H1 (cell line): Measurements from ENCODE around the gene ING4. TPM values are rescaled to one million over a fixed set of nuclear protein-coding genes. Genes with fewer than 3 reads are reported as not detected.

Experiments
- ATF2 ChIP-seq: IDR thresholded peaks from 2 replicates; pipeline ENCODE4 v1.6.1; 2012; ENCODE audit warnings: low read length, inconsistent platforms
- BACH1 ChIP-seq: IDR thresholded peaks from 2 replicates; pipeline ENCODE4 v1.6.1; 2012; ENCODE audit warnings: low read length, improper control_type of control experiment
- CEBPB ChIP-seq: IDR thresholded peaks from 2 replicates; pipeline ENCODE4 v1.6.1; 2012; ENCODE audit warnings: low read depth, low read length
- CTCF ChIP-seq, 3 experiments: IDR thresholded peaks; 1 replicate in 2 of 3; 2 replicates in 1 of 3; pipeline versions ENCODE4 v1.5.1 to v1.6.1; 2011; ENCODE audit warnings: low read length in 3 of 3, mild to moderate bottlenecking in 3 of 3, inconsistent platforms in 2 of 3, low read depth in 1 of 3, moderate library complexity in 1 of 3; ENCODE audit not compliant: insufficient read depth in 1 of 3; ENCODE audit errors: control extremely low read depth in 1 of 3
- EGR1 ChIP-seq: IDR thresholded peaks from 2 replicates; pipeline ENCODE4 v1.6.1; 2011; ENCODE audit warnings: low read depth, low read length, borderline replicate concordance
- FOSL1 ChIP-seq: IDR thresholded peaks from 2 replicates; pipeline ENCODE4 v1.6.1; 2011; ENCODE audit warnings: mild to moderate bottlenecking, low read depth, low read length, moderate library complexity; ENCODE audit not compliant: insufficient read depth
- JUND ChIP-seq: IDR thresholded peaks from 2 replicates; pipeline ENCODE4 v1.6.1; 2011; ENCODE audit warnings: mild to moderate bottlenecking, improper control_type of control experiment, low read length
- KDM5A ChIP-seq: fragments of 200-600 bp; IDR thresholded peaks from 2 replicates; pipeline ENCODE4 v1.7.1; 2012; ENCODE audit warnings: mild to moderate bottlenecking, low read length, inconsistent platforms, mixed read lengths
- MAX ChIP-seq: IDR thresholded peaks from 2 replicates; pipeline ENCODE4 v1.6.1; 2012; ENCODE audit warnings: inconsistent platforms
- POLR2A ChIP-seq, 2 experiments: IDR thresholded peaks; 1 replicate in 1 of 2; 2 replicates in 1 of 2; pipeline ENCODE4 v1.6.1; 2011; ENCODE audit warnings: low read depth in 2 of 2, low read length in 2 of 2, mild to moderate bottlenecking in 2 of 2; ENCODE audit errors: control extremely low read depth in 1 of 2
- POU5F1 ChIP-seq: IDR thresholded peaks from 2 replicates; pipeline ENCODE4 v1.6.1; 2011; ENCODE audit warnings: low read depth, mild to moderate bottlenecking, low read length, moderate library complexity
- RFX5 ChIP-seq: IDR thresholded peaks from 2 replicates; pipeline ENCODE4 v1.6.1; 2011; ENCODE audit warnings: low read depth, low read length, improper control_type of control experiment, borderline replicate concordance
- SP1 ChIP-seq: IDR thresholded peaks from 2 replicates; pipeline ENCODE4 v1.6.1; 2011; ENCODE audit warnings: low read depth, low read length
- TCF12 ChIP-seq: IDR thresholded peaks from 2 replicates; pipeline ENCODE4 v1.6.1; 2011; ENCODE audit warnings: low read depth, mild to moderate bottlenecking, low read length
- ZNF274 ChIP-seq: IDR thresholded peaks from 2 replicates; pipeline ENCODE4 v1.7.0; 2012; ENCODE audit warnings: low read length, borderline replicate concordance; ENCODE audit errors: extremely low read depth
- polyA plus RNA-seq, 7 experiments: library from polyadenylated mRNA; depleted of rRNA in 3 of 7; stranded (reverse) in 5 of 7; unstranded in 2 of 7; fragments of >200 nt in 5 of 7; fragments of 200-250 nt in 2 of 7; gene quantifications; 1 replicate in 5 of 7; 2 replicates in 1 of 7; 4 replicates in 1 of 7; pipeline versions ENCODE4 v1.2.1 to v1.2.3, GENCODE V29; 2011 to 2013; ENCODE audit warnings: missing spikeins in 2 of 7, mixed read lengths in 2 of 7
- total RNA-seq: library from RNA; stranded (reverse); fragmentation: NEBNext Ultra II Directional; extraction: Animal tissue kit (Norgen Biotek cat#: 25700); gene quantifications from 2 replicates; pipeline ENCODE4 v1.2.1, GENCODE V29; 2021

The ING4 gene
- total and polyA plus RNA-seq, 2 of the 8 experiments (the other 6 are each of a cell fraction or from before 2014, with no cell fraction given), result 22.9 to 28.6 TPM

- TF ChIP-seq ZNF274, result no peak
- TF ChIP-seq EGR1, result no peak
- no peak for TF ChIP-seq RFX5
- TF ChIP-seq MAX, result peak; percentile 100
- TF ChIP-seq KDM5A, result no peak
- no peak for TF ChIP-seq SP1
- TF ChIP-seq ATF2, result no peak; the same call in 1 of the 2 replicates
- peak; percentile 25; the same call in 1 of the 2 replicates for TF ChIP-seq JUND
- TF ChIP-seq FOSL1, result no peak
- TF ChIP-seq BACH1, result no peak
- TF ChIP-seq CEBPB, result no peak
- TF ChIP-seq TCF12, result 0 out of 2 replicates have a peak, but pooled peaks have one; percentile 19
- TF ChIP-seq POLR2A (IDR thresholded peaks at IDR 0.05; ENCODE audit: control extremely low read depth in 1 of 2, low read depth in 2 of 2, low read length in 2 of 2), result peak in 1 of 2 experiments; percentile 68; a peak in 1 of 3 replicates
- TF ChIP-seq CTCF (IDR thresholded peaks at IDR 0.05; ENCODE audit: control extremely low read depth in 1 of 3, insufficient read depth in 1 of 3, low read depth in 1 of 3, low read length in 3 of 3), result peak; percentile 89 to 99 (median 92)
- TF ChIP-seq POU5F1, result no peak
These were observed 42.6 kb downstream of the ING4 start (continued) for GRCh38 chr12:6620137-6620884.
